NCI-H1417 treated with DMSO at 0.1 percent for 48 hours (cell line): ENCODE data around the gene KPNA4.
"Not testable (repeated sequence)": the region's sequence is repeated elsewhere in the genome, so short reads cannot be mapped to it uniquely, and the experiment has no call there.

Experiments
- DNase-seq: peaks from one replicate; lab custom pipeline; 2025; lab: John Stamatoyannopoulos, UW

The KPNA4 gene

DNA sequence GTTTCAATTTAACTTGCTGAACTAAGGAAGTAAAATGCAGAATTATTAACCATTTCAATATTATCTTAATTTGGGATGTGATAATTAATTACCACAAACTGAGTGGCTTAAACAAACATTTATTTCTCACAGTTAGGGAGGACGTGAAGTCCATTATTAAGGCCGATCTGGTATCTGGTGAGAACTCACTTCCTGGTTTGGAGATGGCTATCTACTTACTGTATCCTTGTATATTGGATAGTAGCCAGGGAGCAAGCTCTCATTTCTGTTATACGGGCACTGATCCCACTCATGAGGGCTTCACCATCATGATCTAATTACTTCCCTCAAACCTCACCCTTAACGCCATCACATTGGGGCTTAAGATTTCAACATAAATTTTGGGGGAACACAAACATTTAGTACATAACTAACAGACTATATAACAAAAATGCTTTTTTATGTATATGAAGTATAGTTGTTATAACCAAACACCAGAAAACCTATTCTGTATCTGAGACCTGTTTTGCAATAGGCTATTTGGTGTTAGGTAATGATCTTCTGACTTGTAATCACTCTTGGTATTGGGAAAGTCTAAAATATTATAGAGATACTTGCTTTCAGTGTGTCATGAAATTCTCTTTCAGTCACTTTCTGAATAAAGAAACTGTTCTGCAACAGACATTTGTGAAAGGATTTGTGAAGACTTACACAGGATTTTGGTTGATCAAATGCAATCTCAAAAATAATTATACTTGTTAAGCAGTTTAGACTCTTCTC, 4.7 kb upstream of the KPNA4 start:
- no peak for DNase-seq

DNA sequence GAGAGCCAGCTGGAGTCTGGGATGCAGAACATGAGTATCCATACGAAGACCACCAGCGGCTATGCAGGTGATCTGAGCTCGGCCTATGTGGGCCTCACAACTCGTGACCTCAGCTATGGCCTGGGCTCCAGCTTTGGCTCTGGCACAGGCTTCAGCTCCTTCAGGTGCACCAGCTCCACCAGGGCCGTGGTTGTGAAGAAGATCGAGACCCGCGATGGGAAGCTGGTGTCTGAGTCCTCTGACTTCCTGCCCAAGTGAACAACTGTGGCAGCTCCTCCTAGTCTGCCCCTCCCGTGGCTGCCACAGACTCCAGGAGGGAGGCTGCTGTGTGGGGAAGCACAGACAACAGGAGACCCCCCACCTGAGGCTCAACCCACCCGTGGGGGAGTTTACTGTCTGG, 3.6 kb upstream of the KPNA4 start:
- no peak for DNase-seq

DNA sequence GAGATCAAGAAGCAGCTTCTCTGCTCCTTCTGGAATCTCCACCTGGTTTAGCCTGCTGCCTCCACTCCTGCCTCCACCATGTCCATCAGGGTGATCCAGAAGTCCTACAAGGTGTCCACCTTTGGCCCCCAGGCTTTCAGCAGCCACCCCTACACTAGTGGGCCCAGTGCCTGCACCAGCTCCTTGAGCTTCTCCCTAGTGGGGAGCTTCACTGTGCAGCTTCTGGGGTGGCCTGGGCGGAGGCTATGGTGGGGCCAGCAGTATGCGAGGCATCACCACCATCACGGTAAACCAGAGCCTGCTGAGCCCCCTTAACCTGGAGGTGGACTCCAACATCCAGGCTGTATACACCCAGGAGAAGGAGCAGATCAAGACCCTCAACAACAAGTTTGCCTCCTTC, 2.4 kb upstream of the KPNA4 start:
- DNase-seq: no peak

DNA sequence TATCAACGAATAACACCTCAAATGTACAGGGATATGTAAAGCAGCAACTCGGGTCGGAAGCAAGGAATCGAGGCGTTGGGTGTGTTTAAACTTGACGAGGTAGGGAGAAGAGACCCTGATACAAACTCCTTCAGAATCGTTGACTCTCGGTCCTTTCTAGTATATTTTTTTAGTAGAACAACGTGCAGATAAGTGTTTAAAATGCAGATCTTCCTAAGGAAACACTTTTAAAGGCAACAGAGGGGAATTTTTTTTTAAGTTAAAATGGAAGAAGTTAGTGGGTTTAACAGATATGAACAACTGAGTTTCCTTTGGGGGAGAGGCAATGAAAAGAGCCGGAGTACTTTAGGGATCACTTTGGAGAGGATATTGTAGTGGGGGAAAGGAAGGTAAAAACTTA, 1.1 kb upstream of the KPNA4 start:
- DNase-seq: no peak

DNA sequence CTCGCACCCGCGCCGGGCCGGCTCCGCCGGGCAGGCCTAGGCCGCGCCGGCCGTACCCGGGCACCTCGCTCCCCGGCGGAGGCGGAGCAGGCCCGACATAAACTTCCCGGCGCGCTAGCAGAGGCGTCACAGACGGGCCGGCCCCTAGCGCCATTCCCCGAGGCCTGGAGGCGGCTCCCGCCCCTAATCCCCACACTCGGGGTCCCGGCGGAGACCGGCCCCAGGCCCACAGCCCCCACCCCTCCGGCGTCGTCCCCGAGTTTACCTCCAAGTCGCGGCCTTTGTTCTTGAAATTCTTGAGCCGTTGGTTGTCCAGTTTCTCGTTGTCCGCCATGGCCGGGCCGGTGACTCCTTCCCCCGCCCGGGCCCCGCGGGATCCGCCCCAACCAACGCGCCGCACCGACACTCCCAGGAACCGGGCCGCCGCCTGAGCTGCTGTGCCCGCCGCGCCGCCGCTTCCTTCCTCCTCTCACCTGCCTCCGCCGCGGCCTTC, 376 bp downstream of the KPNA4 start:
- no peak for DNase-seq

DNA sequence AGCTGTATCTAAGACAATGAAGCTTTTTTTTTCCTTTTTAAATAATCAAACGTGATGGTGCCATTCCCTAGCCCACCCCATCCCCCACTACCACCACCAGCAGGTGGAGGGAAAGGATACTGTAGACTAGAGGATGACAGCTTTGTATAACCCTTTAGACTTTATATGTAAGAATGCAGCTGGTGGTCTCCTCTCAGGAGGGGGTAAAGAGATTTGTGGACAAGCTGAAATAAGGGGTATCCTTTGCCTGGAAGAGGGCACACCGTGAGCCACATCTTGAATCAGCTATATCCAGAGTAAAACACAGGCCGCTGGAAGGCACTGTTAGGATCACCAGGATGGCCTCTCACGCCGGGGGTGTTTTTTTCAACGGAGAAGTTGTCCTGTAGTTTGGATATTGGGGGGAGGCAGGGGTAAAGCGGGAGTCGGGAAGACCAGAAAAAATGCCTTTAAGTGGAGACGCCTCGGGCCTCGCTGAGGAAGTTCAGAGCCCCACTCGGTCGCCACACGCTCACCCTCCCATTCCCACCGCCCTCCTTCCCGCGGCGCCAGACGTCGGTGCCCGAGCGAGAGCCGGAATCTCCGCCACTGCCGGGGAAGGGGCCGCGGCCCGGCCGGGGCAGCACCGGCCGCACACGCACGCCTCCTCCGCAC, 986 bp downstream of the KPNA4 start:
- DNase-seq: no peak

DNA sequence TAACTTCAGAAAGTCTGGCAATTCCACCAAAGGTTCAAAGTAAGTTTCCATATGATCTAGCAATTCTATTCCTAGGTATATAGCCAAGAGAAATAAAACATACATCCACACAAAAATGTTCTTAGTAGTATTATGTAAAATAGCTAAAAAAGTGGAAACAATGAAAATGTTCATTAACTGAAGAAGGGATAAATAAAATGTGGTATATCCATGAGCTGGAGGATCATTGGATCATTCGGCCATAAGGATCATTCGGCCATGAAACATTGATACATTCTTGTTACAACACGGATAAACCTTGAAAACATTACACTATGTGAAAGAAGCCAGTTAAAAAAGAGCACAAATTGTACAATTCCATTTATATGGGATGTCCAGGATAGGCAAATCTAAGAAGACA, 2.4 kb downstream of the KPNA4 start:
- no peak for DNase-seq

DNA sequence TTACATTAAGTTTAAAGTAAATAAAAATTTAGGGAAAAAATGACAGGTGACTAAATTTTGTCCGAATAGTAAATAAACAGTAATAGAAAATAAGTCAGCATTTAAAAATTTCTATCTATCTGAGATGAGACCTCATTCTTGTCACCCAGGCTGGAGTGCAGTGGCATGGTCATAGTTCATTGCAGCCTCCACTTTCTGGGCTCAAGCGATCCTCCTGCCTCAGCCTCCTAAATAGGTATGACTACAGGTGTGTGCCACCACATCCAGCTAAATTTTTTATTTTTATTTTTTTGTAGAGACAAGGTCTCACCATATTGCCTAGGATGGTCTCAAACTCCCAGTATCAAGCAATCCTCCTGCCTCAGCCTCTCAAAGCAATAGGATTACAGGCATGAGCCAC, 7.8 kb downstream of the KPNA4 start:
- no peak for DNase-seq

DNA sequence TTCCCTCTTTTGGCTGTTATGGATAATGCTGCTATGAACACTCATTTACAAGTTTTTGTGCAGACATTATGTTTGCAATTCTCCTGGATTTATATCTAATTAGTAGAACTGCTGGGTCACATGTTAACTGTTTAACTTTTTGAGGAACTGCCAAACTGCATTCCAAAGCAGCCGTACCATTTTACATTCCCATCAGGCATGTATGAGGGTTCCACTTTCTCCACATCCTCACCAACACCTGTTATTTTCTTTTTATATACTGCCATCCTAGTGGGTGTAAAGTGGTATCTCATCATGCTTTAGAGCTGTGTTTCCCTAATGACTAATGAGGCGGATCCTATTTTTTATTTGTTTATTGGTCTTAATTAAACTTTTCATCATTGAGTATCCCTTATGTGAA, 9.2 kb downstream of the KPNA4 start:
- no peak for DNase-seq

DNA sequence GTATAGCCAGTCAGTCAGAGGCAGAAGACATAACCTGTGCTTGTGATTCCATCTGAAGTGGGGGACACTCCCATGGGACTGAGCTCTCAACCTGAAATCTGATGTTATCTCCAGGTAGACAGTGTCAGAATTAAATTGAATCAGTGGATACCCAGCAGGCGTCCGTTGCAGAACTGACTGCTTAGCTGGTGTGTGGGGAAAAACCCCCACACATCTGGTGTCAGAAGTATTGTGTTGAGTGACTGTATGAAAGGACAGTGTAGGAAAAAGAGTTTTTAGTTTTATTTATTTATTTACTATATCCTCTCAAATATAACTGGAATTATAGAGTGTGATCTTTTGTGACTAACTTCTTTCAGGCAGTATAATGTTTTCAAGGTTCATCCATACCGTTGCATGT, 10.4 kb downstream of the KPNA4 start:
- no peak for DNase-seq

DNA sequence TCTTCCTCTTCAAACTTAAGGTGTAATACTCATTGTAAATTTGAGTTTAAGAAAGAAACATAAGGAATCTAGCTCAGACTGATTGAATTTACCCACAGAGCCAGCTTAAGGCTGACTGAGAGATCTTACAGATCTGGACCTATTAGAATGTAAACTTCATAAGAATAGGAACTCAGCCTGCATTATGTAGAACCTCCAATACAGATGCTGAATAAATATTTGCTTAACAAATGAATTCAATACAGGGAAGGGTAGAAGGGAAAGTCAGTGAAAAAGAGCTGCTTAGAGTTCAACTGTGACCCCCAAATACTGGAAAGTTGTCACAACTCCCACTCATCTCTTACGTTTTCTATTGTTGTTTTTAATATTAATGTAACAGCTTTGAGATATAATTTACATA, 11.5 kb downstream of the KPNA4 start:
- DNase-seq: no peak

DNA sequence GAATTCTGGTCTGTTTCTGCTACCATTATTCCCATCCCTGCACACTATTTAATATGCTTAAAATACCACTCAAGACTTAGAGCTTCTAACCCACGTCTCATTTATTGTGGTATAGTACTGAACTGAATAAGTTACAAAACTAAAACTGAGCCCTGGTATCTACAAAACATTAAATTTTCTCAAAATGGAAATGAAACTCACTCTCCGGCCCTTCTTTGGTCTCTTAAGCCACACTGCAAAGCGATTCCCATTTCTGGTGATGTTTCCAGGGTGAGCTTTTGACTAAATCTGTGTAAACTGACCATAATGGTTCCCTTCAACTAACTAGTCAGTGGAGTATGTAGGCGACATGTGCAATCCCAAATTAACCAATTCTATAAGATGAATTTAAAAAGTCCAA, 18.6 kb downstream of the KPNA4 start:
- no peak for DNase-seq

DNA sequence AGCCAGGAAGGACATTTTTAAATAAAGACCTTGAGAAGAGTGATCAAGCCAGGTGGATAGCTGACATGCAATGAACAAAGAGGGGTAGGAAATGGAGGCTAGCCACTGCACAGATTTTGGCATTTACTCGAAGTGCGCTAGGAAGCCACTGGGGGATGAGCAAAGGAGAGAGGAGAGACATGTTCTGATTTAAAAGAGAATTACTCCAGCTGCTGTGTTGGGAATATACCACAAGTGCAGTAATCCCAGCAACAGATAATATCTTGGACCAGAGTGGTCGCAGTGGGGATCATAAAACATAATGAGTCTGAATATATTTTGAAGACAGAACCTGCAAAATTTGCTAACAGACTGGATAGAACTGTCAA, 19.9 kb downstream of the KPNA4 start:
- no peak for DNase-seq

DNA sequence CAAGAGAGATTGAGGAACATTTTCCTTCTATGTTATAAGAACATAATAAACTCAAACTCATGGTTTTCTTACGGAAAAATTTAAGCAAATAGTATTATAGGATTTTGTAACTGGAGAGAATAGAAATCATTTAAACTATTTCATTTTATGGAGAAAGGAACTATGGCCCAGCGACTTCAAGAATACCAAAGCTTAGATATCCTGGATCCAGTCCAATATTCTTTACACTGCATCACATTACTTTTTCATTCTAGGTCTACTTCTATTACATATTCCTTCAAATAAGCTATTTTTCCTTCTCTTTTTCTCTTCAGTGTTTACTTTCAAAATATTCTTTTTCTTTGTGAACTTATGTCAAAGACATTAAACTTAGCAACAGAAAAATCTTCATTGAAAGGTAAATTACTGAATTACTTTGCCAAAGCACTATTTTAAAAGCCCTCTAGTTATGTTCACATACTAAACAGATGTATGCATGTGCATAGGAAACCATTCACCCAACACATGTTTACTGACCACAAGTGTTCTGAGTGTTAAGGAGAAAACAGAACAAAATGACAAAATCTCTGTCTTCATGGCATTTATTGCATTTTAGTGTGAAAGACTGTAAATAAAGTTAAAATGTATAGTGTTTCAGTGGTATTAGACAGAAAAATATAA, 20.4 kb downstream of the KPNA4 start:
- no peak for DNase-seq

DNA sequence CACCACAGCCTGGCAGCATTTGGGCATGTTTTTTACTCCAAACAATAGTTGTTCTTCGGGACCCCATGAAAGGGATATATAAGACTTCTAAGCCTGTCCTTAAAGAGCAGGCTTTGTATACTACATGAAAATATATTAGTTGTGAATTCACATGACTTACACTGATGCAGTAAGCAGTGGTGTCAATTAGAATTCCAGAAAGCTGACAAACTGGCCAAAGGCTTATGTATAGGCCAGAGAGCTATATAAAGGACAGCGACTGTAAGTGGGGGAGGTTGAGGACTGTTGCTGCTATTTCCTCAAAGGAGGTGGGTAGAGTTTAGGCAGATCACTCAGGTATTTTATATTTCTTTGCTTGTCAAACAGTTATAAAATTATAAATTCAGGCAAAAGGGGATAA, 24.8 kb downstream of the KPNA4 start:
- DNase-seq: no peak

DNA sequence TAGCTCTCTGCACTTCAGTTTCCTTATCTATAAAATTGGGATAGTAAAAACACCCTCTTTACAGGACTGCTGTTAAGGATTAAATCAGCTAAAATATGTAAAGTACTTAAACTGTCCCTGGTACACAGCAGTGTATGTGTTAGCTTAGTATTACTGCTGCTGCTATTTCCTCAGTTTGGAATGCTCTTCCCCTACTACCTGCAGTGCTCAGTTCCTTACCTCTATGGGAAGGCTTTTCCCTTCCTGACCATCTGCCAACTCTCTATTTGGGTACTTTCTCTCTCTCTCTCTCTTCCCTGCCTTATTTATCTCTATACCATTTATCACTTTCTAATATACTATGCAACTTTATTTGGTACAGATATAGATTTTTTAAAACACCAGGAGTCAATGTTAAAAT, 26.5 kb downstream of the KPNA4 start:
- no peak for DNase-seq

DNA sequence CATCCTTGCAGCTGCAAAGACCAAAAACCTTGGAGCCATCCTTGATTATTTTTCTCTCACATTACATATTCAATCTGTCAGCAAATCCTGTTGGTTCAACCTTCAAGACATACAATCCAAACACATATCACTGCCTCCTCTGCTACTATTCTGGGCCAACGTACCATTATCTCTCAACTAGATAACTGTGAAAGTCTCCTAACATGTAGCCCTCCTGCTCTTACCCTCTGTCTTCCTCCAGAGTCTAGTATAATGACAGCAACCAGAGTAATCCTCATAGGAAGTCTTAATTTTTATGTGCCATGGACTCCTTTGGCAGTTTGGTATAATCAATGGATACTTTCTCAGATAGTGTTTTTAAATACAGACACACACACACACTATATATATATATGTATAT, 27.6 kb downstream of the KPNA4 start:
- no peak for DNase-seq

DNA sequence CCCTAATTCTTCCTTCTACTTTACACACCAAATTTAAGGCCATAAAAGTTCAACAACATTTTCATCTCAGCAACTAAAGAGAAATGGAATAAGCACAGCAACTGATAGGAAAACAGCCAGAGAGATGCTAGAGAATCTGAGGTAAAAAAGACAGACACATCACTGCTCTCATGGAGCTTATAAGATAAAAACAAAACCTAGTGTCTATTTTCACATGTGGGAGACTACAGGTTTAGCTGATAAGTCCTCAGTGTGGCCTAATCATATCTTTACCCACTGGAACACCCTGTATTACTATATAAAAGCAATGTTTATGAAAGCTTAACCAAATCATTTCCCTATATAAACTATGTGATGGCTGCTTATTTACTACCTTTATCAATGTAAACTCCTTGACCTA, 33.0 kb downstream of the KPNA4 start:
- no peak for DNase-seq

DNA sequence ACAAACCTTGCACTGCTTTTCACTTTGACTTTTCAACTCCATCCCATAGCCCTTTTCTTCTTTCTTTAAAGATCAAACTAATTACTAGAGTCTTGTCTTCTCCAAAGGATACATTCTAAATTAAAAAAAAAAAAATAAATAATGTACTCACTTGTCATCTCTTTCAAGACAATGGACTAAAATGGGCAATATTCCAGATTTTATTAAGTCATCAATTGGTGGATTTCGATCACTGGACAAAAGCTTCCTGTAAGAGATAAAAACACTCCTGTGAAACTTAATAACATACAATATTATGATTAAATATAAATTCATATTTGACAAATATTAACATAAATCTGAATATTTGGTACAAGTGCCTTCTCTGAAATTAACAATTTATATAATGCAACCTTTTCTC, 34.1 kb downstream of the KPNA4 start:
- no peak for DNase-seq

DNA sequence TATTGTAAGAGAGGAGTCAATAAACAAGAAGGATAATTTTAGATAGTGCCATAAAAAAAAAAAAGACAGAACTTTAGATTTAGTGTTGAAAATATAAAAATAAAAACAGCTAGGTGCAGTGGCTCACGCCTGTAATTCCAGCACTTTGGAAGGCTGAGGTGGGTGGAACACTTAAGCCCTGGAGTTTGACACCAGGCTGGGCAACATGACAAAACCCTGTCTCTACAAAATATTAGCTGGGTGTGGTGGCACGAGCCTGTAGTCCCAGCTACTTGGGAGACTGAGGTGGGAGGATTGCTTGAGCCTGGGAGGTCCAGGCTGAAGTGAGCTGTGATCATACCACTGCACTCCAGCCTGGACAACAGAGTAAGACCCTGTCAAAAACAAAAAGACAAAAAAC, 49.0 kb downstream of the KPNA4 start:
- DNase-seq: not testable (repeated sequence)

DNA sequence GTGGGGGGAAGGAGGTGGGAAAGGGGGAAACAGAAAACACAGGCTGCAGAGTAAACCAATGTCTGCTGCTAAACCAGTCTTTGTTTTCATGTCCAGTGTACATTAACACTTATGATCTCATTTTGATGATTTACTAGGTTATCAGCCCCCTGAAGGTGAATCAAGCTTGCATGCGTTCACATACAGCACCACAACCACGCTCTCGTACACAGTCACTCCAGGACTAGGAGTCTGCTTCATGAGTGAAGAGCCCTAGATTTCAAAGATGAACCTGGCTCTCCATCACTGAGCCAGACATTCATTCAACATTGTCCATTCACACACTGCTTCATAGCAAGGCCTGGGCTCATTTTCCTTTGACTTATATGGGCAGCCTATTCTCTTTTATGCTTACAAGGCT, 64.0 kb downstream of the KPNA4 start:
- DNase-seq: no peak

DNA sequence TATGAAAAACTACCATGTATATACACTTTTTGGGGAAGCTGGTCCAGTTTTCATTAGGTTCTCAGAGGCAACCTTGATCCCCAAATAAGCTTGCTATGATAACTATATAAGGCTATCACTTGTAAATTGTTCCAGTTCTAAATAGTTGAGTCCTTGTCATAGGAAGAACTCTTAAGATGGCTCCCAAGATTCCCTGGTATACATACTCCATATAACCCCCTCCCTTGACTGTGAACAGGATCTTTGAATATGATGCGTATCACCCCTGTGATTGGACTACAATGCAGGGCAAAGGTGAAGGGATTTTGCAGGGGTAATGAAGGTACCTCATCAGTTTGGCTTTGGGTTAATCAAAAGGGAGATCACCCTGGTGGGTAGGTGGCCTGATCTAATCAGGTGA, 67.2 kb downstream of the KPNA4 start:
- DNase-seq: no peak

DNA sequence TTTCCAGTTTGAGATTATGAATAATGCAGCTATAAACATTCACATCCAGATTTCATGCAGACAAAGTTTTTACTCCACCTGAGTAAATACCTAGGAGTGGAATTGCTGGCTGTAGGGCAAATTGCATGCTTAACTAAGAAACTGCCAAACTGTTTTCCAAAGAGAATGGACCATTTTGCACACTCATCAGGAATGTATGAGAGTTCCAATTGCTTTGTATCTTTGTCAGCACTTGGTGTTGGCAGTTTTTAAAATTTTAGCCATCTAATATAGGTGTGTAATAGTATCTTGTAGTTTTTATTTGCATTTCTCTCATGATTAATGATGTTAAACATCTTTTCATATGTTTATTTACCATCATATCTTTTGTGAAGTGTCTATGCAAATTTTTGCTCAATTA, 75.2 kb downstream of the KPNA4 start:
- DNase-seq: no peak
